ENCODE measurements around the gene FZD4.

GRCh38 chr11:86980086-86980796, 25.0 kb upstream of the FZD4 start:
- TF ChIP-seq CTCF (IDR thresholded peaks at IDR 0.05) (no peak), ZFX (IDR thresholded peaks at IDR 0.05; ENCODE audit: borderline replicate concordance) (no peak)

All from 22Rv1 (cell line).